ENCODE measurements around the gene TPD52L3. TPM values are rescaled to one million over a fixed set of nuclear protein-coding genes. Genes with fewer than 3 reads are reported as not detected.

The TPD52L3 gene
- total RNA-seq, 1 donor: not detected

DNA sequence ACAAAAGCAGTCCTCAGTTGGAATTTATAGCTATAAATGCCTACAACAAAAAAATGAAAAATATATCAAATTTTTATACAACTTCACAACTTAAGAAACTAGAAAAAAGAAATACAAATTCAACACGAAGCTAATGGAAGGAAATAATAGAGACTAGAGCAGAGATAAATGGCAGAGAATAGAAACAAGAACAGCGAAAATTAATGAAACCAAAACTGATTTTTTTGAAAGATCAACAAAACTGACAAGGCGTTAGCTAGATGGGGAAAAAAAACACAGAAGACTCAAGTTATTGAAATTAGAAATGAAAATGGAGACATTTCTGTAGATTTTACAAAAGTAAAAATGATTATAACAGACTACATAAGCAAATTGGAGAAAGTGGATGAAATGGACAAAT, 20.6 kb downstream of the TPD52L3 start:
- Histone ChIP-seq H3K4me2 (ENCODE audit: insufficient read depth, low read length) (no peak overlapping the region), H4K20me1 (ENCODE audit: insufficient read depth, low read length) (no peaks in the 10 kb centered on the region), H3K27me3 (ENCODE audit: insufficient read depth, low read length) (peaks cover 4% of the 10 kb centered on the region), H3K4me1 (ENCODE audit: insufficient read depth, low read length) (no peaks in the 10 kb centered on the region), H3K4me3 (ENCODE audit: insufficient read depth, low read length) (no peak overlapping the region), H3K9me3 (ENCODE audit: low read depth, low read length) (no peaks in the 10 kb centered on the region), H3K27ac (ENCODE audit: low read depth, low read length) (no peak overlapping the region), H2AFZ (ENCODE audit: low read length) (no peak overlapping the region), H3K36me3 (ENCODE audit: insufficient read depth, low read length) (no peaks in the 10 kb centered on the region), H3K79me2 (ENCODE audit: insufficient read depth, low read length) (no peaks in the 10 kb centered on the region)
- no peak for DNase-seq (ENCODE audit: insufficient read length, low spot score, missing footprints)
- TF ChIP-seq, protein P1, sequence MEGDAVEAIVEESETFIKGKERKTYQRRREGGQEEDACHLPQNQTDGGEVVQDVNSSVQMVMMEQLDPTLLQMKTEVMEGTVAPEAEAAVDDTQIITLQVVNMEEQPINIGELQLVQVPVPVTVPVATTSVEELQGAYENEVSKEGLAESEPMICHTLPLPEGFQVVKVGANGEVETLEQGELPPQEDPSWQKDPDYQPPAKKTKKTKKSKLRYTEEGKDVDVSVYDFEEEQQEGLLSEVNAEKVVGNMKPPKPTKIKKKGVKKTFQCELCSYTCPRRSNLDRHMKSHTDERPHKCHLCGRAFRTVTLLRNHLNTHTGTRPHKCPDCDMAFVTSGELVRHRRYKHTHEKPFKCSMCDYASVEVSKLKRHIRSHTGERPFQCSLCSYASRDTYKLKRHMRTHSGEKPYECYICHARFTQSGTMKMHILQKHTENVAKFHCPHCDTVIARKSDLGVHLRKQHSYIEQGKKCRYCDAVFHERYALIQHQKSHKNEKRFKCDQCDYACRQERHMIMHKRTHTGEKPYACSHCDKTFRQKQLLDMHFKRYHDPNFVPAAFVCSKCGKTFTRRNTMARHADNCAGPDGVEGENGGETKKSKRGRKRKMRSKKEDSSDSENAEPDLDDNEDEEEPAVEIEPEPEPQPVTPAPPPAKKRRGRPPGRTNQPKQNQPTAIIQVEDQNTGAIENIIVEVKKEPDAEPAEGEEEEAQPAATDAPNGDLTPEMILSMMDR (IDR thresholded peaks at IDR 0.05; ENCODE audit: extremely low read depth, low read depth, low read length): no peak

DNA sequence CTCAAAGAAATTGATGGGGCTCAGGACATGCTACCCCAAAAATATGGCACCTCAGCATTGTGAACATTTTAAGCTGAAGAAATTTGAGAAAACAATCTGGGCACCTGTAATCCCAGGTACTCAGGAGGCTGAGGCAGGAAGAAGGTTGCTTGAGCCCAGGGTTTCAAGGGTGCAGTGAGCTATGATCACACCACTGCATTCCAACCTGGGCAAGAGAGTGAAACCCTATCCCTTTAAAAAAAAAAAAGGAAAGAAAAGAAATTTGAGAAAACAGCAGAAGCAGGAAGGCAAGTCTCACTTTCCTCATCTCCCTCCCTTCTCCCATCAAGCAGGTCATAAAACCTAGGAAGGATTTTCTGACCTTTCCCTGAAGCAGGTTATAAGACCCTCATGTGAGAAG, 23.6 kb downstream of the TPD52L3 start:
- Histone ChIP-seq H3K79me2 (ENCODE audit: insufficient read depth, low read length) (no peaks in the 10 kb centered on the region), H3K27ac (ENCODE audit: low read depth, low read length) (no peak overlapping the region), H2AFZ (ENCODE audit: low read length) (no peak overlapping the region), H3K27me3 (ENCODE audit: insufficient read depth, low read length) (peaks cover 4% of the 10 kb centered on the region), H3K9me3 (ENCODE audit: low read depth, low read length) (no peaks in the 10 kb centered on the region), H3K4me3 (ENCODE audit: insufficient read depth, low read length) (no peak overlapping the region), H3K4me2 (ENCODE audit: insufficient read depth, low read length) (no peak overlapping the region), H4K20me1 (ENCODE audit: insufficient read depth, low read length) (no peaks in the 10 kb centered on the region), H3K4me1 (ENCODE audit: insufficient read depth, low read length) (peaks cover 18% of the 10 kb centered on the region), H3K36me3 (ENCODE audit: insufficient read depth, low read length) (no peaks in the 10 kb centered on the region)
- no peak for DNase-seq (ENCODE audit: insufficient read length, low spot score, missing footprints)
- TF ChIP-seq, protein P1 (IDR thresholded peaks at IDR 0.05; ENCODE audit: extremely low read depth, low read depth, low read length): no peak

DNA sequence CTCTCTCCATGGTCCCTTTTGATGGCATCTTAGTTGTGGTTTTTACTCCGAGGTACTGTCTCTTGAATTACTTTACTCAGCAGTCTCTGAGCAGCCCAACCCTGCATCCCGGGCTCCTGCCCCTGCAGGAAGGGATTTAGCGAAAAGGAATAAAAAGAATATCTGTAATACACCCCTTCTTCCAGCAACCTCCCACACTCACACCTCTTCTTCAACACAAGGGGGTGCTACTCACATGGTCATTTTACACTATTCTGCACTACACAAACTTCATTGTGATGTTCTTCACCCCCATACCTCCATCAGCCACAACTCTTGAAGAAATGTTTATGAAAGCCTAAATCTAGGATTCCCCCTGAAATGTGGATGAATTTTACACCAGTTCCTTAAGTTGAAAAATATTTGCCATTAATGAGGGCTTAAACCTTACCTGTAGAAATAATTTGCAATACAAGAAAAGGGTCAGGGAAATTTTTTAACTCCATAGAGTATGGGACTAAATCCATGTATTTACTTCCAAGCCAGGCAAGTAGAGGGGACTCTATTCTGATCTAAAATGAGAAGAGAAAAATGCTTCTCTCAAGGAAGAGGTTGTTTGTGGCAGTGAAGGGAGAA, 26.0 kb downstream of the TPD52L3 start:
- DNase-seq (ENCODE audit: insufficient read length, low spot score, missing footprints): peak; percentile 85
- no peaks in the 10 kb centered on the region for H3K79me2 ChIP-seq (ENCODE audit: insufficient read depth, low read length)
- H4K20me1 ChIP-seq (ENCODE audit: insufficient read depth, low read length): no peaks in the 10 kb centered on the region
- peaks cover 4% of the 10 kb centered on the region for H3K27me3 ChIP-seq (ENCODE audit: insufficient read depth, low read length)
- no peaks in the 10 kb centered on the region for H3K9me3 ChIP-seq (ENCODE audit: low read depth, low read length)
- TF ChIP-seq, protein P1 (IDR thresholded peaks at IDR 0.05; ENCODE audit: extremely low read depth, low read depth, low read length): peak; percentile 87
- no peaks in the 10 kb centered on the region for H3K36me3 ChIP-seq (ENCODE audit: insufficient read depth, low read length)
- no peak overlapping the region for H3K4me3 ChIP-seq (ENCODE audit: insufficient read depth, low read length)
- H3K4me1 ChIP-seq (ENCODE audit: insufficient read depth, low read length): peaks cover 18% of the 10 kb centered on the region
- H2AFZ ChIP-seq (ENCODE audit: low read length): peak overlapping the region; percentile 86
- peak overlapping the region; percentile 4 for H3K27ac ChIP-seq (ENCODE audit: low read depth, low read length)
- H3K4me2 ChIP-seq (ENCODE audit: insufficient read depth, low read length): peak overlapping the region; percentile 47

DNA sequence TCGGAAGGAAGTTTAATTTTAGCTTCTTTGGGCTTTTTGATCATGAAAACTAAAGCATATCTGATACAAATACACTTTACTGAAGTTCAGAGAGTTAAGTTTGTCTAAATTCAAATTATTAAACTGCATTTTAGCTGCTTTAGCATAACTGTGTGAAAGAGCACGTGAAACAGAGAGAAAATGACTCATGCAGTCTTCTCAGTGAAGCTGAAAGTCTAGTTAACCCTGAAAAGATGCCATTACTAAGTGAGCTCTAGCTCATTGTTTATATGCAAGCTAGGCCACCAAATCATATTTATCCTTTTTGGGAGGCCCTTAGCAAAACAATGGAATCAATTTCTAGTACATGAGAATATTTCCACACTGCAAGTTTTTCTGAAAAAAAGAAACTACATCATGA, 27.6 kb downstream of the TPD52L3 start:
- Histone ChIP-seq H3K27ac (ENCODE audit: low read depth, low read length) (peak overlapping the region; percentile 20), H3K4me1 (ENCODE audit: insufficient read depth, low read length) (peaks cover 18% of the 10 kb centered on the region), H2AFZ (ENCODE audit: low read length) (peak overlapping the region; percentile 41), H3K4me2 (ENCODE audit: insufficient read depth, low read length) (no peak overlapping the region), H3K36me3 (ENCODE audit: insufficient read depth, low read length) (no peaks in the 10 kb centered on the region), H3K27me3 (ENCODE audit: insufficient read depth, low read length) (no peaks in the 10 kb centered on the region), H3K4me3 (ENCODE audit: insufficient read depth, low read length) (no peak overlapping the region), H4K20me1 (ENCODE audit: insufficient read depth, low read length) (no peaks in the 10 kb centered on the region), H3K9me3 (ENCODE audit: low read depth, low read length) (no peaks in the 10 kb centered on the region), H3K79me2 (ENCODE audit: insufficient read depth, low read length) (no peaks in the 10 kb centered on the region)
- DNase-seq (ENCODE audit: insufficient read length, low spot score, missing footprints): no peak
- TF ChIP-seq, protein P1 (IDR thresholded peaks at IDR 0.05; ENCODE audit: extremely low read depth, low read depth, low read length): no peak

All from osteoblast (primary cell).